ENCODE data around the gene ADARB2.

Gene ADARB2

GRCh38 chr10:1189166-1190051, 547.9 kb downstream of the ADARB2 start:
- DNase-seq, result no peak

- DNase-seq, result no peak
Measured at GRCh38 chr10:1188558-1189135, 548.7 kb downstream of the ADARB2 start.

- DNase-seq, result no peak
Measured at GRCh38 chr10:1187855-1188557, 549.3 kb downstream of the ADARB2 start.

- DNase-seq, result no peak
Measured at GRCh38 chr10:1187151-1187854, 550.0 kb downstream of the ADARB2 start.

GRCh38 chr10:1186683-1186990, 550.7 kb downstream of the ADARB2 start:
- DNase-seq, result no peak

GRCh38 chr10:1185911-1186682, 551.2 kb downstream of the ADARB2 start:
- DNase-seq, result no peak

- no peak for DNase-seq
Measured at GRCh38 chr10:1184541-1185430, 552.5 kb downstream of the ADARB2 start.

- DNase-seq, result no peak
Measured at GRCh38 chr10:1183701-1184100, 553.6 kb downstream of the ADARB2 start.

- DNase-seq, result no peak
Measured at GRCh38 chr10:1183033-1183396, 554.3 kb downstream of the ADARB2 start.

GRCh38 chr10:1182280-1183032, 554.9 kb downstream of the ADARB2 start:
- no peak for DNase-seq

- no peak for DNase-seq
Measured at GRCh38 chr10:1180836-1181235, 556.5 kb downstream of the ADARB2 start.

GRCh38 chr10:1180071-1180730, 557.1 kb downstream of the ADARB2 start:
- DNase-seq, result no peak

- DNase-seq, result no peak
Measured at GRCh38 chr10:1179346-1180070, 557.8 kb downstream of the ADARB2 start.

GRCh38 chr10:1178506-1178905, 558.8 kb downstream of the ADARB2 start:
- DNase-seq, result no peak

GRCh38 chr10:1177936-1178335, 559.4 kb downstream of the ADARB2 start:
- no peak for DNase-seq

- no peak for DNase-seq
Measured at GRCh38 chr10:1175956-1176565, 561.3 kb downstream of the ADARB2 start.

GRCh38 chr10:1174022-1174421, 563.3 kb downstream of the ADARB2 start:
- DNase-seq, result no peak

GRCh38 chr10:1173091-1173490, 564.2 kb downstream of the ADARB2 start:
- DNase-seq, result no peak
